GM13976 (cell line): ENCODE results near the gene RAB15.

Source experiments
- DNase-seq: peaks from one replicate; pipeline ENCODE4 v3.0.0; 2012; ENCODE audit warnings: low spot score
- in situ Hi-C: fragments of 300-500 bp; cut with MboI; formaldehyde crosslinking; loops from one replicate; pipeline ENCODE4 v1.12.0; 2022; ENCODE audit warnings: low sequenced_read_pairs, mixed read lengths, inconsistent platforms; ENCODE audit not compliant: unreplicated experiment
- TF ChIP-seq, protein P1 (sequence below): IDR thresholded peaks from 2 replicates; pipeline ENCODE4 v1.5.1; 2012; ENCODE audit warnings: borderline replicate concordance, mild to moderate bottlenecking; ENCODE audit not compliant: insufficient read depth; ENCODE audit errors: extremely low read depth, missing control alignments, control extremely low read depth

RAB15 gene

GRCh38 chr14:64971943-64972791 is at the start of gene RAB15:
TSS of gene RAB15 (minus strand) at chr14:64972336. CDS start at chr14:64972076, 260 bp downstream.
- TF ChIP-seq, protein P1, sequence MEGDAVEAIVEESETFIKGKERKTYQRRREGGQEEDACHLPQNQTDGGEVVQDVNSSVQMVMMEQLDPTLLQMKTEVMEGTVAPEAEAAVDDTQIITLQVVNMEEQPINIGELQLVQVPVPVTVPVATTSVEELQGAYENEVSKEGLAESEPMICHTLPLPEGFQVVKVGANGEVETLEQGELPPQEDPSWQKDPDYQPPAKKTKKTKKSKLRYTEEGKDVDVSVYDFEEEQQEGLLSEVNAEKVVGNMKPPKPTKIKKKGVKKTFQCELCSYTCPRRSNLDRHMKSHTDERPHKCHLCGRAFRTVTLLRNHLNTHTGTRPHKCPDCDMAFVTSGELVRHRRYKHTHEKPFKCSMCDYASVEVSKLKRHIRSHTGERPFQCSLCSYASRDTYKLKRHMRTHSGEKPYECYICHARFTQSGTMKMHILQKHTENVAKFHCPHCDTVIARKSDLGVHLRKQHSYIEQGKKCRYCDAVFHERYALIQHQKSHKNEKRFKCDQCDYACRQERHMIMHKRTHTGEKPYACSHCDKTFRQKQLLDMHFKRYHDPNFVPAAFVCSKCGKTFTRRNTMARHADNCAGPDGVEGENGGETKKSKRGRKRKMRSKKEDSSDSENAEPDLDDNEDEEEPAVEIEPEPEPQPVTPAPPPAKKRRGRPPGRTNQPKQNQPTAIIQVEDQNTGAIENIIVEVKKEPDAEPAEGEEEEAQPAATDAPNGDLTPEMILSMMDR, result no peak
- in situ Hi-C loops, result no loop called here
- DNase-seq, result peak; percentile 75

GRCh38 chr14:65019944-65020566 is 47.9 kb upstream of the RAB15 start:
- in situ Hi-C loops, result no loop called here
- peak; percentile 62 for DNase-seq
- TF ChIP-seq, protein P1, result peak; percentile 38

DNA sequence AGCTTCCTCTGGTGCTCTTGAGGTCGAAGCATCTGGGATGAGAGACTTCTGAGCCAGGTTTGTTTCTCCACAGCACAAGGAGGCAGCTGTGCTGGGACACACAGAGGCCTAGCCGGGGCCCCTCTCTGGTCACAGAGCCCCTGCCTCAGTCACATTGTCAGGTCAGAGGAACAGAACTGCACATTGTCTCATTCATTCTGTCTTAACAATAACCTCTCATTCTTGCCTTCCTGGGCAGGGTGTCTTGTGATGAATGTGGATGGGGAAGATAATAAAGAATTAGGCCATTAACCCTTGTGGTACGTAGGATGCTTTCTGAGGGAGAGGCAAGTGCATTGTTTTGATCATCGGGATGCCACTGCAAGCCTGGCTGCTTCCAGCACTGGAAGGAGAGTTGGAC is 44.3 kb upstream of the RAB15 start:
- in situ Hi-C loops, result no loop called here
- TF ChIP-seq, protein P1, result no peak
- DNase-seq, result no peak

GRCh38 chr14:65015391-65015790 is 43.3 kb upstream of the RAB15 start:
- DNase-seq, result no peak
- TF ChIP-seq, protein P1, result no peak
- in situ Hi-C loops, result no loop called here

- DNase-seq, result no peak
- TF ChIP-seq, protein P1, result no peak
- in situ Hi-C loops, result no loop called here
Observed at GRCh38 chr14:65012353-65012752, 40.2 kb upstream of the RAB15 start.

DNA sequence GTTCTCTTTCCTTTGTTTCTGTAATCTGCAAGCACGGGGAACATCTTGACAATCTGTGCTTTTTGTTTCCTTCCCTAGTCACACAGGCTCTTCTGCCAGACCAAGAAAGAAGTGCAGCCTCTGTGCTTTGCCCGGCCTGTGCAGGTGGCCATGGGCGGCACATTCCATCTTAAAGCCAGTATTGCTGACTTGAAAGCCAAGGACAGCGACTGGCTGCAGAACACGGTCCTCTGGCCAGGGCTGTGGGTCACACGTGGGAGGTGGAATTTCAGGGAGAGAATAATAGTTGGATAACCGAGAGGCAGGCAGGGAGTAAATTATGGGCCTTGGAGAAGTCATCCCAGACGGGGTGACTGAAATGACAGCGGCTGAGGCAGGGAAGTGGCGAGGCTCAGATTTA is 39.4 kb upstream of the RAB15 start:
- TF ChIP-seq, protein P1, result no peak
- in situ Hi-C loops, result no loop called here
- DNase-seq, result no peak
